Brain microvascular endothelial cell (primary cell): ENCODE data around the gene PRKCQ.

Experiments used
- DNase-seq: peaks from one replicate; pipeline ENCODE4 v3.0.0-alpha.2; 2020
- H3K27ac ChIP-seq: fragments of 250-450 bp; sonication (Bioruptor Pico); 2 replicates; pipeline ENCODE4 v1.5.1; 2020; ENCODE audit warnings: mild to moderate bottlenecking, moderate library complexity
- H3K27me3 ChIP-seq: fragments of 250-450 bp; sonication (Bioruptor Pico); replicated peaks from 2 replicates; pipeline ENCODE4 v1.5.1; 2020; ENCODE audit warnings: mild to moderate bottlenecking
- H3K36me3 ChIP-seq: fragments of 250-450 bp; sonication (Bioruptor Pico); replicated peaks from 2 replicates; pipeline ENCODE4 v1.5.1; 2020; ENCODE audit warnings: mild to moderate bottlenecking
- H3K4me3 ChIP-seq: 2 replicates; pipeline ENCODE4 v1.5.1; 2011; ENCODE audit warnings: low read depth, mild to moderate bottlenecking, control low read depth, low read length, moderate library complexity
- CTCF ChIP-seq: IDR thresholded peaks from 2 replicates; pipeline ENCODE4 v1.5.1; 2011; ENCODE audit warnings: low read depth, mild to moderate bottlenecking, moderate library complexity, low read length, control low read depth, inconsistent platforms; ENCODE audit errors: missing control alignments
- in situ Hi-C: cut with HindIII; loops from 2 replicates; pipeline ENCODE4 v1.10.0; 2017; ENCODE audit warnings: low sequenced_read_pairs, low pct_ligation_motif_present

PRKCQ gene

GRCh38 chr10:6601246-6601805 is 21.2 kb upstream of the PRKCQ start:
- no peak for TF ChIP-seq CTCF
- Histone ChIP-seq H3K4me3 (no peak overlapping the region), H3K27me3 (no peaks in the 10 kb centered on the region), H3K36me3 (no peaks in the 10 kb centered on the region), H3K27ac (no peak overlapping the region)
- in situ Hi-C loops: no loop called here
- DNase-seq: no peak

- in situ Hi-C loops: no loop called here
- H3K27me3 ChIP-seq: no peaks in the 10 kb centered on the region
- H3K36me3 ChIP-seq: no peaks in the 10 kb centered on the region
- no peak overlapping the region for H3K4me3 ChIP-seq
- no peak for DNase-seq
- H3K27ac ChIP-seq: no peak overlapping the region
- TF ChIP-seq CTCF: no peak
Measured at GRCh38 chr10:6600224-6600987, 20.3 kb upstream of the PRKCQ start.

DNA sequence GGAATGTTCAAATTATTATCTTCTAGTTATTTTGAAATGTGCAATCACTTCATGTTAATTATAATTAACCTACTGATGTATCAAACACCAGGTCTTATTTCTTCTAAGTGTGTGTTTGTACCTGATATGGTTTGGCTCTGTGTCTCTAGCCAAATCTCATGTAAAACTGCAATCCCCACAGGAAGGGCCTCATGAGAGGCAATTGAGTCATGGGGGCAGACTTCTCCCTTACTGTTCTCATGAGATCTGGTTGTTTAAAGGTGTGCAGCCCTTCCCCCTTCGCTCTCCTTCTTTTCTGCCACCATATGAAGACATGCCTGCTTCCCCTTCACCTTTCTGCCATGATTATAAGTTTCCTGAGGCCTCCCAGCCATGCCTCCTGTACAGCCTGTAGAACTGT is 18.6 kb upstream of the PRKCQ start:
- Histone ChIP-seq H3K36me3 (no peaks in the 10 kb centered on the region), H3K4me3 (no peak overlapping the region), H3K27me3 (no peaks in the 10 kb centered on the region), H3K27ac (no peak overlapping the region)
- no peak for TF ChIP-seq CTCF
- in situ Hi-C loops: no loop called here
- no peak for DNase-seq

DNA sequence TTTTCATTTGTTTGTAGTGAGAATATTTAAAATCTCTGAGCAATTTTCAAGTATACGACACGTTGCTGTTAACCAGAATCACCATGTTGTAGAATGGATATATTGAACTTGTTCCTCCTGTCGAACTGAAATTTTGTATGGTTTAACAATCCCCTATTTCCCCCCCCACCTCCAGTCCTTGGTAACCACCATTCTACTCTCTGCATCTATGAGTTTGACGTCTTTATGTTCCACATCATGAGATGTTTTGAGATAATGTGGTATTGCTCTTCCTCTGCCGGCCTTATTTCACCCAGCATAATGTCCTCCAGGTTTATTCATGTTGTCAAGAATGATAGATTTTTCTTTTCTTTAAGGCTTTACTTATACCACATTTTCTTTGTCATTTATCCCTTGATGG is 17.4 kb upstream of the PRKCQ start:
- no peak overlapping the region for H3K4me3 ChIP-seq
- H3K27me3 ChIP-seq: no peaks in the 10 kb centered on the region
- DNase-seq: no peak
- H3K36me3 ChIP-seq: no peaks in the 10 kb centered on the region
- in situ Hi-C loops: no loop called here
- H3K27ac ChIP-seq: no peak overlapping the region
- no peak for TF ChIP-seq CTCF

GRCh38 chr10:6595499-6595898 is 15.4 kb upstream of the PRKCQ start:
- Histone ChIP-seq H3K27me3 (no peaks in the 10 kb centered on the region), H3K4me3 (no peak overlapping the region), H3K36me3 (no peaks in the 10 kb centered on the region), H3K27ac (no peak overlapping the region)
- DNase-seq: no peak
- in situ Hi-C loops: no loop called here
- no peak for TF ChIP-seq CTCF
